Heart left ventricle (tissue), 13 donors: ENCODE results near the gene MPHOSPH6.

Experiments used
- CTCF ChIP-seq, 12 donors: fragments of 200-600 bp; sonication (generic) in 4 of 12; IDR thresholded peaks; one replicate each; pipeline versions ENCODE4 v1.5.0 to v1.8.0; 2018 to 2022; ENCODE audit warnings: antibody characterized with exemption in 12 of 12, mild to moderate bottlenecking in 5 of 12
- POLR2A ChIP-seq, 2 donors: fragments of 450-650 bp; IDR thresholded peaks; one replicate each; pipeline ENCODE4 v1.6.1; 2017; ENCODE audit warnings: antibody characterized with exemption in 2 of 2, mild to moderate bottlenecking in 2 of 2, moderate library complexity in 2 of 2
- donor health status: ischemic (EF 13 %, LVEDD 7.1; RV severe dilation, severe dysfunction).
- donor health status: DM: no; HTN: yes; CAD: no.
- donor health status: DM: no; HTN: no; CAD: no.
- donor health status: ischemic (EF 25% LVEDD 6.9; RV normal size, moderate dysfunction).
- donor health status: ischemic (EF 25% LVEDD 5.7; RV mildly dilated, moderate dysfunction).
- donor health status: ischemic (EF 35%, LVEDD 5.7; RV mildly dilated, moderate dysfunction).
- donor health status: nonischemic (EF 11% LVEDD 7.7; RV severe dilation, severe dysfunction).
- donor health status: DM: yes; HTN: yes; CAD: no.
- donor health status: PGD.
- donor health status: ischemic (EF 29% LVEDD 5.4; RV normal size, mild dysfunction).
- donor health status: nonischemic (EF 23%, LVEDD 6.1; RV moderate dilation, normal function).

DNA sequence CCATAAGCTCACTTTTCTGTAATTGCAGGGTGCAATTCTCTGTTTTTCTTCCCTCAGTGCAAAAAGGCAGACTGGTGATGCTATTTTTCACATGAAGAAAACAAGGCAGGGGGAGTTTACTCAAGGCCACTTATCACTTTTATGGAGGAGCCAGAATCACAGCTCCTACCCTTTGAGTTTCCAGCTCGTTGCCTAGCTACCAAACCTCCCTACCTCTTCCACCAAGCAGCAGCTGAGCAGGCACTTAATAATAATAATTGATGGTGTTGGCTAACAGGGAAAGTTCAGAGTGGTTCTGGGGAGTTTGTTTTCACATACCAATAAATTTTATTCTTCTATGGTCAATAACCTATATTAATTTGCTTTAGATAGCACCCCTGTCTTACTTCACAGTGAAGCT, 31.9 kb upstream of the MPHOSPH6 start:
- no peak for TF ChIP-seq CTCF (IDR thresholded peaks at IDR 0.05)
- TF ChIP-seq POLR2A (IDR thresholded peaks at IDR 0.05) = no peak
